Small intestine (tissue), 7 donors: Measurements from ENCODE around the gene PKN1. TPM values are rescaled to one million over a fixed set of nuclear protein-coding genes. Genes with fewer than 3 reads are reported as not detected.
"Not testable (repeated sequence)": the region's sequence is repeated elsewhere in the genome, so short reads cannot be mapped to it uniquely, and the experiment has no call there.

ENCODE experiments used
- DNase-seq, 2 donors: peaks; one replicate each; pipeline versions ENCODE4 v3.0.0 to v3.0.0-alpha.2; 2013
- FAIRE-seq: peaks from 2 replicates; lab custom pipeline; 2012; peaks lifted over from hg19 to GRCh38; lab: Jason Lieb, UNC
- H3K27ac ChIP-seq, 3 donors: one replicate each; pipeline ENCODE4 v1.5.1; 2013; ENCODE audit warnings: low read length in 2 of 3, mild to moderate bottlenecking in 2 of 3, control low read depth in 1 of 3, inconsistent platforms in 1 of 3, low read depth in 1 of 3, moderate library complexity in 1 of 3
- H3K27me3 ChIP-seq, 3 donors: one replicate each; pipeline ENCODE4 v1.6.1; 2013; ENCODE audit warnings: low read length in 3 of 3, inconsistent platforms in 1 of 3; ENCODE audit not compliant: control insufficient read depth in 3 of 3, insufficient read depth in 3 of 3
- H3K36me3 ChIP-seq, 3 donors: one replicate each; pipeline ENCODE4 v1.6.1; 2013; ENCODE audit warnings: low read length in 3 of 3, inconsistent platforms in 1 of 3, low read depth in 1 of 3, mild to moderate bottlenecking in 1 of 3, moderate library complexity in 1 of 3; ENCODE audit not compliant: control insufficient read depth in 3 of 3, insufficient read depth in 2 of 3
- H3K4me1 ChIP-seq, 3 donors: one replicate each; pipeline ENCODE4 v1.6.1; 2013; ENCODE audit warnings: low read length in 2 of 3, inconsistent platforms in 1 of 3, low read depth in 1 of 3, mild to moderate bottlenecking in 1 of 3, moderate library complexity in 1 of 3; ENCODE audit not compliant: control insufficient read depth in 3 of 3, insufficient read depth in 2 of 3
- H3K4me3 ChIP-seq, 3 donors: one replicate each; pipeline ENCODE4 v1.5.1; 2013; ENCODE audit warnings: low read length in 3 of 3, control low read depth in 1 of 3, inconsistent platforms in 1 of 3, low read depth in 1 of 3, mild to moderate bottlenecking in 1 of 3, moderate library complexity in 1 of 3
- H3K9me3 ChIP-seq, 2 donors: one replicate each; pipeline ENCODE4 v1.6.1; 2013; ENCODE audit warnings: low read depth in 1 of 2, low read length in 1 of 2; ENCODE audit not compliant: control insufficient read depth in 2 of 2, insufficient read depth in 1 of 2
- WGBS, 3 donors: extraction: QIAGEN DNeasy Blood & Tissue Kit; methylation state at CpG; one replicate each; pipeline ENCODE4 v1.1.7; 2013; 5-methylcytosine and 5-hydroxymethylcytosine counted together
- polyA plus RNA-seq, 4 donors: library from polyadenylated mRNA; stranded (reverse) in 3 of 4; unstranded in 1 of 4; fragments of 200-250 nt in 3 of 4; fragments of 120-200 nt in 1 of 4; gene quantifications; one replicate each; pipeline versions ENCODE4 v1.2.1 to v1.2.3, GENCODE V29; 2013
- donor health status: healthy with polysubstance abuse.
- donor health status: control.
- donor health status: control.
- donor health status: Bipolar disorder and iron deficiency.
- donor health status: healthy.

Gene PKN1
- polyA plus RNA-seq, 4 donors = 8.9 to 65.3 (median 31.4) TPM

DNA sequence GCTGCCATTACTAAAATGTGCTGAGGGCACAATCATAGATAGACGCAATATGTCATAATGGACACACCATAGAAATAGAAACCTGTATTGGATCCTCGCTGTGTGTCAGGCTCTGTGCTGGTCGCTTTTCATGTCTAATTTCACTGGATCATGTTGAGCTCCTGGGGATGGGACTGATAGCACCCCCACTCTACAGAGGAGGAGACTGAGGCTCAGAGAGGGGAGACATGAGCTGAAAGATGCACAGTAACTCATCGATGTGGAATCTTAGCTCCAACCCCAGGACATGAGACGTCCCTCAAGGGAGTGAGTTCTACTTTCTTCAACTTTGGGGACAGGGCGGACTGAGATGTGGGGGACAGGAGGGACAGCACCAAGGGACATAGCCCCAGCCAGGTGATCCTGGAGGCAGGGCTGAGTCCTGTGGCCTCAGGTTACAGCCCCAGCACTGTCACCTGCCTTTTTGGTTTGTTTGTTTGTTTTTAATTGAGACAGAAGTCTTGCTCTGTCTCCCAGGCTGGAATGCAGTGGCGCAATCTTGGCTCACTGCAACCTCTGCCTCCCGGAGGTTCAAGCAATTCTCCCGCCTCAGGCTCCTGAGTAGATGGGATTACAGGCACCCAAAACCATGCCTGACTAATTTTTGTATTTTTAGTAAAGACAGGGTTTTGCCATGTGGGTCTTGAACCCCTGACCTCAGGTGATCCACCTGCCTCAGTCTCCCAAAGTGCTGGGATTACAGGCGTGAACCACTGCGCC, 69.4 kb downstream of the PKN1 start:
- H3K36me3 ChIP-seq = no peaks in the 10 kb centered on the region
- peaks cover 0 to 18% (median 0%) of the 10 kb centered on the region in 3 donors for H3K4me1 ChIP-seq
- 76 to 81% (median 79%) methylated on average over 11 of the region's 11 CpGs for WGBS, 3 donors
- FAIRE-seq (no peak), DNase-seq (no peak)
- H3K27me3 ChIP-seq = no peaks in the 10 kb centered on the region
- no peaks in the 10 kb centered on the region for H3K9me3 ChIP-seq
- H3K27ac ChIP-seq = no peak overlapping the region
- no peak overlapping the region for H3K4me3 ChIP-seq

DNA sequence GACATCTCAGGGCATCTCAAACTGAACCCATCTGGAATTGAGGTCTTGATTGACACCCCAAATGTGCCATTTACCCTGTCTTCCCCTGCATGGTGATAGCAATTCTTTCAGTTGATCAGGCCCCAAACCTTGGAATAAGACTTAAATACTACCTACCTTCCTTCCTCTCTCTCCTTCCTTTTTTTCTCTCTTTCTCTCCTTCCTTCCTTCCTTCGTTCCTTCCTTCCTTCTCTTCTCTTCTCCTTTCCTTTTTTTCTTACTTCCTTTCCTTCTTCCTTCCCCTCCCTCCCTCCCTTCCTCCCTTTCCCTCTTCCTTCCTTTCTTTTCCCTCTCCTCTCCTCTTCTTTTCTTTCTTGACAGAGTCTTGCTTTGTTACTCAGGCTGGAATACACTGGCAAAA, 70.2 kb downstream of the PKN1 start:
- Histone ChIP-seq H3K27ac (no peak overlapping the region), H3K9me3 (no peaks in the 10 kb centered on the region), H3K4me1 (peaks cover 0 to 16% (median 0%) of the 10 kb centered on the region in 3 donors), H3K27me3 (no peaks in the 10 kb centered on the region), H3K4me3 (no peak overlapping the region), H3K36me3 (no peaks in the 10 kb centered on the region)
- no peak for DNase-seq
- FAIRE-seq = no peak
- 76 to 89% (median 81%) methylated on average over 1 of the region's 1 CpG for WGBS, 3 donors

DNA sequence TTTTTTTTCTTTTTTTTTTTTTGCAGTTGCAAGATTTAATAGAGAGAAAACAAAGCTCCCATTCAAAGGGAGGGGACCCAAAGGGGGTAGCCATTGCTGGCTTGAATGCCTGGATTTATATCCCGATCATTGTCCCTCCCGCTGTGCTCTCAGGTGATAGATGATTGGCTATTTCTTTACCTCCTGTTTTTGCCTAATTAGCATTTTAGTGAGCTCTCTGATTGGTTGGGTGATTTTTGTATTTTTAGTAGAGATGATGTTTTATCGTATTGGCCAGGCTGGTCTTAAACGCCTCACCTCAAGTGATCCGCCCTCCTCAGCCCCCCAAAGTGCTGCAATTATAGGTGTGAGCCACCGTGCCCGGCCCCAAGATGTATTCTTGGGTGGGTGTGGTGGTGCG, 71.5 kb downstream of the PKN1 start:
- DNase-seq, H3K36me3 ChIP-seq, H3K27me3 ChIP-seq, H3K9me3 ChIP-seq, FAIRE-seq, H3K4me3 ChIP-seq, H3K27ac ChIP-seq: not testable (repeated sequence)
- WGBS, 3 donors = 84 to 93% (median 88%) methylated on average over 8 of the region's 8 CpGs
- H3K4me1 ChIP-seq = peaks cover 0 to 16% (median 0%) of the 10 kb centered on the region in 3 donors

DNA sequence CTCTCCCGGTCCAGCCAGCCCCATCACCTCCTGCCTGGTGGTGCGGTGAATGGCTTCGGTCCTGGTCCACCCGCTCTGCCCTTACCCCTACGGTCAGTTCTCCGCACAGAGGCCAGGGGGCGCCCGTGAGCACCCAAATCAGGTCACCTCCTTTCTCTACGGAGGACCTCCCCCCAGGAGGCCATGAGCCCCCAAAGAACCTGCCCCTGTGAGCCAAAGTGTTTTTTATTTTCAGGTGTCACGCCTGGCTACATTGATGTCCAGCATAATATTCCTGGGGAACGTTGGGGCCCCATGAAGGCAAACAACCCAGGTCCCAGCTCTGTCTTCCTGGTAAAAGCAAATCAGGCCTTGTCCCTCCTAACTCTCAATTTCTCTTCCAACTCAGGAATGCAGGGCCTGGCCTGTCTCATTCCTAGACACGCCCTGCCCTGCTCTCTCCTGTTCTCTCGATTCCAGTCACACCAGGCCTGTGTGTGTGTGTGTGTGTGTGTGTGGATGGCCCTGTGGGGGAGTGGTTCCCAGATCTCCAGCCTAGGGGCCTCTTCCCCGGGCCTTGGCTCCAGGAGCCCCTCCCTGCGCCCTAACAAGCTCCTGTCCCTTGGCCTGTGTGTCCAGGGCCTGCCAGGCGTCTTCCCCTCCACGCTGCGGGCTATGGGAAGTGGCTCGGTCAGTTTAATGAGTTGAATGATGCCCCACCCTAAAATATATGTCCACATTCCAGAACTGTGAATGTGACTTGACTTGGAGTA, 72.6 kb downstream of the PKN1 start:
- peak overlapping the region in 2 of 3 donors; percentile 64 to 90 for H3K27ac ChIP-seq
- no peaks in the 10 kb centered on the region for H3K36me3 ChIP-seq
- H3K4me1 ChIP-seq = peaks cover 0 to 16% (median 0%) of the 10 kb centered on the region in 3 donors
- no peaks in the 10 kb centered on the region for H3K9me3 ChIP-seq
- no peak for FAIRE-seq
- no peaks in the 10 kb centered on the region for H3K27me3 ChIP-seq
- 41 to 44% (median 42%) methylated on average over 19 of the region's 19 CpGs for WGBS, 3 donors
- DNase-seq = peak; percentile 55 to 86
- no peak overlapping the region for H3K4me3 ChIP-seq

DNA sequence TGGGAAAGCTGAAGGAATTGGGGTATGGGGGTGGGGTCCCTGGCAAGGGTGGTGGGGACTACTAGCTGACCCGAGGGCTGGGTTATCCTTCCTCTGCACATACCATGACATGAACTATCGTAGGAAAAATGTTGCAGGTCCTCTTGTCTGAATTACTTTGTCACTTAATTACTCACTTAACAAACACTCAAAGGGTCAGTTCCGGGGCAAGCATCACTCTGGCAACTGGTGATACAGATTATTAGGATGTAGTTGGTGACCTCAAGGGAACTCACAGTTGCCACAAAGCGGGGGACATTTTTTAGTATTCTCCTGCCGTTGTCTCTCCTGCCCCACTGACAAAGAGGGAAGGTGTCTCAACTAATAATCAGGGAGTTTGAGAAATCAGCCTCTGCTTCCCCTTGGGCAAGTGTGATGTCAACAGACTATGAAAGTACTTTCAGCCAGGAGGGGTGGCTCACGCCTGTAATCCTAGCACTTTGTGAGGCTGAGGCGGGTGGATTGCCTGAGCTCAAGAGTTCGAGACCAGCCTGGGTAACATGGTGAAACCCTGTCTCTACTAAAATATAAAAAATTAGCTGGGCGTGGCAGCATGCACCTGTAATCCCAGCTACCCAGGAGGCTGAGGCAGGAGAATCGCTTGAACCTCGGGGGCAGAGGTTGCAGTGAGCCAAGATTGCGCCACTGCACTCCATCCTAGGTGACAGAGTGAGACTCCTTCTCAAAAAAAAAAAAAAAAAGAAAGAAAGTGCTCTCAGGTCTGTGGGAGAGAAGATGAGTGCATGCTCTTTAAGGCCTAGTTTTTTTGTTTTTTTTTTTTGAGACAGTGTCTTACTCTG, 74.8 kb downstream of the PKN1 start:
- no peak overlapping the region for H3K27ac ChIP-seq
- peaks cover 0 to 5% (median 0%) of the 10 kb centered on the region in 3 donors for H3K36me3 ChIP-seq
- WGBS, 3 donors = 40 to 60% (median 50%) methylated on average over 12 of the region's 12 CpGs
- FAIRE-seq (no peak), DNase-seq (no peak)
- H3K9me3 ChIP-seq = no peaks in the 10 kb centered on the region
- no peak overlapping the region for H3K4me3 ChIP-seq
- H3K27me3 ChIP-seq = no peaks in the 10 kb centered on the region
- H3K4me1 ChIP-seq = peaks cover 0 to 16% (median 0%) of the 10 kb centered on the region in 3 donors

DNA sequence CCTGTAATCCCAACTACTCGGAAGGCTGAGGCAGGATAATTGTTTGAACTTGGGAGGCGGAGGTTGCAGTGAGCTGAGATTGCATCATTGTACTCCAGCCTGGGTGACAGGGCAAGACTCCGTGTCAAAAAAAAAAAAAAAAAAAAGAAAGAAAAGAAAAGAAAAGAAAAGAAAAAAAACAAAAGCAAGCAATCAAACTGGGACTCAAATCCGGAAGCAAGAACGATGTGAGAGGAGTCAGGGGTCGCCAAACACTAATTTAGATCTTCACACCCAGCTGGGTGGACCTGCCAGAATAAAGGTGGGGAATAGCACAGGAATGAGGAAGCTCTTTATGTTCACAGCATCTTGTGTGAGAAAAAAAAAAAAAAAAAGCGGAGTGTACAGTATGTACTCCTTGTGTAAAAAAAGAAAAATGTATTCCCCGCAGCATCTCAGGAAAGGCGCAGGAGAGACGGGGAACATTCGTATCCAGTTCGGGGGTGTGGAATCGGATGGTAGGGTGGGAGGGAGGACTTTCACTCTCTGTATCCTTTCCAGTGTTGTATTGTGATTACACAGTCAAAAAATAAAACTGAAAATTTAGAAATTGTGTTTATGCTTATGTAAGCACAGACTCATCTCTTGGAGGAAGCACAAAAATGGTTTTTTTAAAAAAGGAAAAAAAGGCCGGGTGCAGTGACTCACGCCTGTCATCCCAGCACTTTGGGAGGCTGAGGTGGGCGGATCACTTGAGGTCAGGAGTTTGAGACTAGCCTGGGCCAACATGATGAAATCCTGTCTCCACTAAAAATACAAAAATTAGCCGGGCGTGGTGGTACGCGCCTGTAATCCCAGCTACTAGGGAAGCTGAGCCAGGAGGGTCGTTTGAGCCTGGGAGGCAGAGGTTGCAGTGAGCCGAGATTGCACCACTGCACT, 77.5 kb downstream of the PKN1 start:
- no peak overlapping the region for H3K27ac ChIP-seq
- 42 to 61% (median 58%) methylated on average over 21 to 22 of the region's 22 CpGs for WGBS, 3 donors
- FAIRE-seq = no peak

DNA sequence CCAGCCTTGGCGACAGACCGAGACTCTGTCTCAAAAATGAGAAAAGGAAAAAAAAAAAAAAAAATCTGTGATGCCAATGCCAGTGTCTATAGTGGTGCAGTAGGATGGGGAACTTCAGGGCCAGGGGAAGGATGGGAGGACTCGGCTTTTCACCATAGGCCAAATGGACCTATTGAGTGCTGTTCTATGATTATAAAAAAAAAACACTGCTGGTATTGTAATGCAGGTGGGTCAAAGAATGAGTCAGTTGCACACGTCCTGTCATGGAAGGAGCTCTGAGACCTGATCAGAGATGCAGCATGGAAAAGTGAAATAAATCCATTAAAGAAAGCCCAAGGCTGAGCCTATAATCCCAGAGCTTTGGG, 78.1 kb downstream of the PKN1 start:
- FAIRE-seq (no peak), DNase-seq (no peak)
- peaks cover 4 to 35% (median 7%) of the 10 kb centered on the region in 3 donors for H3K36me3 ChIP-seq
- no peaks in the 10 kb centered on the region for H3K27me3 ChIP-seq
- no peaks in the 10 kb centered on the region for H3K9me3 ChIP-seq
- peaks cover 0 to 23% (median 10%) of the 10 kb centered on the region in 3 donors for H3K4me1 ChIP-seq
- H3K27ac ChIP-seq = no peak overlapping the region
- H3K4me3 ChIP-seq = no peak overlapping the region
- 74 to 85% (median 80%) methylated on average over 4 of the region's 4 CpGs for WGBS, 3 donors

More for the DNA sequence above, 77.5 kb downstream of the PKN1 start:
- no peak for DNase-seq
- H3K9me3 ChIP-seq = no peaks in the 10 kb centered on the region
- no peaks in the 10 kb centered on the region for H3K27me3 ChIP-seq
- peaks cover 0 to 29% (median 7%) of the 10 kb centered on the region in 3 donors for H3K36me3 ChIP-seq
- no peak overlapping the region for H3K4me3 ChIP-seq
- H3K4me1 ChIP-seq = peaks cover 0 to 23% (median 5%) of the 10 kb centered on the region in 3 donors
